Measurements from ENCODE around the gene COMMD9.

GRCh38 chr11:36243641-36244040 is 45.6 kb downstream of the COMMD9 start:
- TF ChIP-seq CTCF (conservative IDR thresholded peaks at IDR 0.05) (no peak), ZFX (IDR thresholded peaks at IDR 0.05) (no peak)
